Measurements from ENCODE around the gene DSP. TPM values are rescaled to one million over a fixed set of nuclear protein-coding genes. Genes with fewer than 3 reads are reported as not detected.

DSP gene
- total and polyA plus RNA-seq, 2 of the 13 experiments (the other 11 are each of a cell fraction or from before 2014, with no cell fraction given): 89.8 to 117 TPM

- no peak for TF ChIP-seq ZNF451 (CRISPR knock-in tag; IDR thresholded peaks at IDR 0.05)
- TF ChIP-seq HES4 (CRISPR knock-in tag; IDR thresholded peaks at IDR 0.05; ENCODE audit: borderline replicate concordance): peak; percentile 60; the same call in 1 of the 2 replicates
- peak; percentile 43; the same call in 1 of the 2 replicates for TF ChIP-seq BORCS8-MEF2B (CRISPR knock-in tag; IDR thresholded peaks at IDR 0.05)
- TF ChIP-seq ZNF235 (CRISPR knock-in tag; IDR thresholded peaks at IDR 0.05; ENCODE audit: borderline replicate concordance): no peak
- no peak for TF ChIP-seq ZNF335 (CRISPR knock-in tag; IDR thresholded peaks at IDR 0.05)
- peak; percentile 52; the same call in 1 of the 2 replicates for TF ChIP-seq ZNF263 (CRISPR knock-in tag; IDR thresholded peaks at IDR 0.05)
- TF ChIP-seq TIGD3 (CRISPR knock-in tag; IDR thresholded peaks at IDR 0.05; ENCODE audit: borderline replicate concordance): no peak
- TF ChIP-seq SAFB2 (CRISPR knock-in tag; IDR thresholded peaks at IDR 0.05; ENCODE audit: borderline replicate concordance, low read depth): no peak
- TF ChIP-seq CEBPG (CRISPR knock-in tag; IDR thresholded peaks at IDR 0.05): peak; percentile 43; the same call in 1 of the 2 replicates
- peak; percentile 81 for TF ChIP-seq SALL1 (CRISPR knock-in tag; IDR thresholded peaks at IDR 0.05)
- no peak for TF ChIP-seq PAWR (CRISPR knock-in tag; IDR thresholded peaks at IDR 0.05; ENCODE audit: borderline replicate concordance)
- no peak for TF ChIP-seq EEA1 (CRISPR knock-in tag; IDR thresholded peaks at IDR 0.05; ENCODE audit: borderline replicate concordance)
- TF ChIP-seq ZNF709 (CRISPR knock-in tag; IDR thresholded peaks at IDR 0.05): no peak
- TF ChIP-seq FOXJ3 (CRISPR knock-in tag; IDR thresholded peaks at IDR 0.05; ENCODE audit: borderline replicate concordance): no peak
- no peak for TF ChIP-seq ZNF891 (CRISPR knock-in tag; IDR thresholded peaks at IDR 0.05)
These were observed 1.6 kb downstream of the DSP start (continued) for GRCh38 chr6:7542874-7543624.
